K562 (cell line): ENCODE data around the gene SLC4A5. TPM values are rescaled to one million over a fixed set of nuclear protein-coding genes. Genes with fewer than 3 reads are reported as not detected.

Source experiments
- DEAF1 ChIP-seq: fragments of 450-650 bp; formaldehyde crosslinking; IDR thresholded peaks from 2 replicates; pipeline ENCODE4 v1.4.0; 2020; ENCODE audit warnings: mild to moderate bottlenecking, moderate library complexity
- EGR1 ChIP-seq: fragments of 450-650 bp; conservative IDR thresholded peaks from 2 replicates; pipeline ENCODE4 v1.6.1; 2017; ENCODE audit warnings: mild to moderate bottlenecking
- HNRNPH1 ChIP-seq: fragments of 200-400 bp; formaldehyde crosslinking; optimal IDR thresholded peaks from 2 replicates; pipeline ENCODE3; 2017; ENCODE audit warnings: low read depth, mild to moderate bottlenecking, low read length, moderate library complexity
- HNRNPLL ChIP-seq: fragments of 200-400 bp; formaldehyde crosslinking; IDR thresholded peaks from 2 replicates; pipeline ENCODE4 v1.6.1; 2017; ENCODE audit warnings: low read length, low read depth, mild to moderate bottlenecking; ENCODE audit not compliant: poor library complexity, severe bottlenecking
- MTA3 ChIP-seq: fragments of 450-650 bp; formaldehyde crosslinking; IDR thresholded peaks from 2 replicates; pipeline ENCODE4 v1.6.1; 2017; ENCODE audit warnings: mild to moderate bottlenecking, borderline replicate concordance
- MYC ChIP-seq, 2 experiments: fragments of 250-450 bp in 1 of 2; sonication (Bioruptor Pico) in 1 of 2; IDR thresholded peaks; 2 replicates each; pipeline versions ENCODE4 v1.5.1 to v1.6.1; 2012 to 2021; ENCODE audit warnings: low read depth in 2 of 2, borderline replicate concordance in 1 of 2, improper control_type of control experiment in 1 of 2, low read length in 1 of 2, mild to moderate bottlenecking in 1 of 2, moderate library complexity in 1 of 2
- RCOR1 ChIP-seq, 2 experiments: IDR thresholded peaks; 2 replicates each; pipeline ENCODE4 v1.6.1; 2012; ENCODE audit warnings: low read depth in 2 of 2, low read length in 2 of 2, borderline replicate concordance in 1 of 2, improper control_type of control experiment in 1 of 2
- RNF2 ChIP-seq: sonication (generic); IDR thresholded peaks from 2 replicates; pipeline ENCODE4 v1.6.1; 2016
- SAP30 ChIP-seq: fragments of 200-600 bp; sonication (generic); IDR thresholded peaks from 2 replicates; pipeline ENCODE4 v1.6.1; 2012; ENCODE audit warnings: borderline replicate concordance, low read depth, mild to moderate bottlenecking, moderate library complexity, low read length, control low read depth, inconsistent platforms; ENCODE audit not compliant: insufficient read depth, poor library complexity, severe bottlenecking
- STAG1 ChIP-seq: sonication (generic); formaldehyde crosslinking; IDR thresholded peaks from 2 replicates; pipeline ENCODE4 v1.5.0; 2020; ENCODE audit warnings: missing genetic modification reagents, borderline replicate concordance
- TARDBP ChIP-seq: fragments of 450-650 bp; IDR thresholded peaks from 2 replicates; pipeline ENCODE4 v1.6.1; 2016
- TBP ChIP-seq: optimal IDR thresholded peaks from 2 replicates; pipeline ENCODE3; 2011; ENCODE audit warnings: low read depth, low read length, improper control_type of control experiment
- TOE1 ChIP-seq, 2 experiments: fragments of 450-650 bp in 1 of 2; sonication (generic) in 1 of 2; formaldehyde crosslinking in 1 of 2; IDR thresholded peaks; 2 replicates each; pipeline versions ENCODE4 v1.7.1 to v1.8.0; 2016 to 2022; ENCODE audit warnings: borderline replicate concordance in 2 of 2, mild to moderate bottlenecking in 2 of 2, antibody characterized with exemption in 1 of 2, inconsistent platforms in 1 of 2, low read depth in 1 of 2, missing genetic modification reagents in 1 of 2, moderate library complexity in 1 of 2
- ZNF134 ChIP-seq: fragments of 250-450 bp; sonication (Bioruptor Pico); conservative IDR thresholded peaks from 2 replicates; pipeline ENCODE4 v1.4.0; 2020
- ZSCAN32 ChIP-seq: fragments of 450-650 bp; formaldehyde crosslinking; IDR thresholded peaks from 2 replicates; pipeline ENCODE4 v1.4.0; 2020; ENCODE audit warnings: mild to moderate bottlenecking, moderate library complexity
- polyA plus RNA-seq, 8 experiments: library from polyadenylated mRNA; depleted of rRNA in 4 of 8; stranded (reverse) in 5 of 8; unstranded in 3 of 8; fragments of >200 nt; fragmentation: Nextera tagmentation in 2 of 8; fragmentation: Illumina TruSeq in 1 of 8; extraction: Ambion mirVana in 2 of 8; extraction: Trizol in 1 of 8; gene quantifications; 2 replicates each; pipeline versions ENCODE4 v1.2.1 to v1.2.3, GENCODE V29; 2011 to 2014; ENCODE audit warnings: inconsistent platforms in 1 of 8, missing spikeins in 1 of 8
- total RNA-seq, 7 experiments: library from RNA; depleted of rRNA in 6 of 7; stranded (reverse); fragments of >200 nt in 6 of 7; fragmentation: Illumina TruSeq in 2 of 7; extraction: Trizol in 2 of 7; gene quantifications; 2 replicates each; pipeline versions ENCODE4 v1.2.1 to v1.2.3, GENCODE V29; 2011 to 2021; ENCODE audit warnings: low replicate concordance in 1 of 7
- TF ChIP-seq, protein P1 (sequence below), 2 experiments: fragments of 450-650 bp; formaldehyde crosslinking in 1 of 2; IDR thresholded peaks; 2 replicates each; pipeline versions ENCODE4 v1.4.0 to v1.6.1; 2014 to 2020; ENCODE audit warnings: mild to moderate bottlenecking in 2 of 2, borderline replicate concordance in 1 of 2, low read depth in 1 of 2

SLC4A5 gene
- total and polyA plus RNA-seq, 9 of the 15 experiments (the other 6 are each of a cell fraction or from before 2014, with no cell fraction given) = 0.03 to 0.77 (median 0.14) TPM; not detected in 1

- TF ChIP-seq SAP30 = peak; percentile 49
- no peak for TF ChIP-seq HNRNPH1
- TF ChIP-seq MYC (IDR thresholded peaks at IDR 0.05; ENCODE audit: low read depth, low read length) = peak; percentile 59; the same call in 1 of the 2 replicates
- TF ChIP-seq MYC (CRISPR knock-in tag; IDR thresholded peaks at IDR 0.05; ENCODE audit: borderline replicate concordance, low read depth) = no peak
- TF ChIP-seq STAG1 (CRISPR knock-in tag) = no peak
- TF ChIP-seq DEAF1 (CRISPR knock-in tag) = 0 out of 2 replicates have a peak, but pooled peaks have one; percentile 4
- TF ChIP-seq ZNF134 = no peak
- TF ChIP-seq MTA3 = peak; percentile 34; the same call in 1 of the 2 replicates
- no peak for TF ChIP-seq RNF2
- peak; percentile 82 for TF ChIP-seq TBP
- TF ChIP-seq HNRNPLL = peak; percentile 42
- TF ChIP-seq RCOR1 (IDR thresholded peaks at IDR 0.05; ENCODE audit: borderline replicate concordance in 1 of 2, low read depth in 2 of 2, low read length in 2 of 2) = peak in 1 of 2 experiments; percentile 25; a peak in 1 of 4 replicates
- no peak; the same call in 1 of the 2 replicates for TF ChIP-seq TOE1 (IDR thresholded peaks at IDR 0.05; ENCODE audit: borderline replicate concordance)
- TF ChIP-seq TOE1 (CRISPR knock-in tag; IDR thresholded peaks at IDR 0.05; ENCODE audit: borderline replicate concordance, low read depth) = no peak
- no peak for TF ChIP-seq ZSCAN32 (CRISPR knock-in tag)
- TF ChIP-seq, protein P1, sequence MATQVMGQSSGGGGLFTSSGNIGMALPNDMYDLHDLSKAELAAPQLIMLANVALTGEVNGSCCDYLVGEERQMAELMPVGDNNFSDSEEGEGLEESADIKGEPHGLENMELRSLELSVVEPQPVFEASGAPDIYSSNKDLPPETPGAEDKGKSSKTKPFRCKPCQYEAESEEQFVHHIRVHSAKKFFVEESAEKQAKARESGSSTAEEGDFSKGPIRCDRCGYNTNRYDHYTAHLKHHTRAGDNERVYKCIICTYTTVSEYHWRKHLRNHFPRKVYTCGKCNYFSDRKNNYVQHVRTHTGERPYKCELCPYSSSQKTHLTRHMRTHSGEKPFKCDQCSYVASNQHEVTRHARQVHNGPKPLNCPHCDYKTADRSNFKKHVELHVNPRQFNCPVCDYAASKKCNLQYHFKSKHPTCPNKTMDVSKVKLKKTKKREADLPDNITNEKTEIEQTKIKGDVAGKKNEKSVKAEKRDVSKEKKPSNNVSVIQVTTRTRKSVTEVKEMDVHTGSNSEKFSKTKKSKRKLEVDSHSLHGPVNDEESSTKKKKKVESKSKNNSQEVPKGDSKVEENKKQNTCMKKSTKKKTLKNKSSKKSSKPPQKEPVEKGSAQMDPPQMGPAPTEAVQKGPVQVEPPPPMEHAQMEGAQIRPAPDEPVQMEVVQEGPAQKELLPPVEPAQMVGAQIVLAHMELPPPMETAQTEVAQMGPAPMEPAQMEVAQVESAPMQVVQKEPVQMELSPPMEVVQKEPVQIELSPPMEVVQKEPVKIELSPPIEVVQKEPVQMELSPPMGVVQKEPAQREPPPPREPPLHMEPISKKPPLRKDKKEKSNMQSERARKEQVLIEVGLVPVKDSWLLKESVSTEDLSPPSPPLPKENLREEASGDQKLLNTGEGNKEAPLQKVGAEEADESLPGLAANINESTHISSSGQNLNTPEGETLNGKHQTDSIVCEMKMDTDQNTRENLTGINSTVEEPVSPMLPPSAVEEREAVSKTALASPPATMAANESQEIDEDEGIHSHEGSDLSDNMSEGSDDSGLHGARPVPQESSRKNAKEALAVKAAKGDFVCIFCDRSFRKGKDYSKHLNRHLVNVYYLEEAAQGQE (IDR thresholded peaks at IDR 0.05; ENCODE audit: borderline replicate concordance) = no peak
- TF ChIP-seq, protein P1 (CRISPR knock-in tag; IDR thresholded peaks at IDR 0.05; ENCODE audit: low read depth) = peak; percentile 82
- no peak for TF ChIP-seq TARDBP
- peak; percentile 95 for TF ChIP-seq EGR1
These were observed 164.8 kb downstream of the SLC4A5 start, which contains the start of gene MOB1A (continued) for GRCh38 chr2:74178211-74179062.
